ENCODE measurements around the gene IMPA2.

DNA sequence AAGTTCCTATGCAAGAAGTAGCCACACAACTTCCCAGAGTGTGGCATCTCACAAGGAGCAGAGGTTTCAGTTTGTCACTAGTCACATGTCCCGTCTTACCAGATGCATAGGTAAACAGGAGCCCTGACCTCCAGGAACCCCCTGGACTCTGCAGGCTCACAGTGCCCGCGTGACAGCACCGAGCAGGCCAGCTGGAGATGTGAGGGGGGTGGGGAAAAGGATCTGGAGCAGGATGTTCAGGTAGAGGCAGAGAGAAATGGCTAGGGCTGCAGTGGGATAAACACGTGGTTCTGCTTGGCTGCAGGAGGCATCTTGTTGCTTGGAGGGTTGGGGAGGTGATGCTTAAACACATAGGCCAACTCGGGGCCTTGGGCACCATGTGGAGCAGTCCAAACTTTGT, 54.2 kb downstream of the IMPA2 start:
- TF ChIP-seq, protein P1, sequence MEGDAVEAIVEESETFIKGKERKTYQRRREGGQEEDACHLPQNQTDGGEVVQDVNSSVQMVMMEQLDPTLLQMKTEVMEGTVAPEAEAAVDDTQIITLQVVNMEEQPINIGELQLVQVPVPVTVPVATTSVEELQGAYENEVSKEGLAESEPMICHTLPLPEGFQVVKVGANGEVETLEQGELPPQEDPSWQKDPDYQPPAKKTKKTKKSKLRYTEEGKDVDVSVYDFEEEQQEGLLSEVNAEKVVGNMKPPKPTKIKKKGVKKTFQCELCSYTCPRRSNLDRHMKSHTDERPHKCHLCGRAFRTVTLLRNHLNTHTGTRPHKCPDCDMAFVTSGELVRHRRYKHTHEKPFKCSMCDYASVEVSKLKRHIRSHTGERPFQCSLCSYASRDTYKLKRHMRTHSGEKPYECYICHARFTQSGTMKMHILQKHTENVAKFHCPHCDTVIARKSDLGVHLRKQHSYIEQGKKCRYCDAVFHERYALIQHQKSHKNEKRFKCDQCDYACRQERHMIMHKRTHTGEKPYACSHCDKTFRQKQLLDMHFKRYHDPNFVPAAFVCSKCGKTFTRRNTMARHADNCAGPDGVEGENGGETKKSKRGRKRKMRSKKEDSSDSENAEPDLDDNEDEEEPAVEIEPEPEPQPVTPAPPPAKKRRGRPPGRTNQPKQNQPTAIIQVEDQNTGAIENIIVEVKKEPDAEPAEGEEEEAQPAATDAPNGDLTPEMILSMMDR (conservative IDR thresholded peaks at IDR 0.05; ENCODE audit: low read depth, low read length), result no peak
- TF ChIP-seq EZH2 (IDR thresholded peaks at IDR 0.05; ENCODE audit: borderline replicate concordance, low read depth, low read length, poor library complexity, severe bottlenecking), result no peak

All from A673 (cell line).